ENCODE data around the gene OR4K1.
"Not testable (repeated sequence)": the region's sequence is repeated elsewhere in the genome, so short reads cannot be mapped to it uniquely, and the experiment has no call there.

The OR4K1 gene

GRCh38 chr14:19930617-19931016 is at the start of gene OR4K1:
Gene OR4K1 (plus strand): TSS chr14:19930917. CDS start chr14:19935667, 4,750 bp downstream.
- H3K4me3 ChIP-seq (ENCODE audit: low read length): no peak within 1 kb of the TSS
- TF ChIP-seq ZNF274 (IDR thresholded peaks at IDR 0.05; ENCODE audit: low read depth, low read length): no peak

- no peak overlapping the region for H3K4me3 ChIP-seq (ENCODE audit: low read length)
- no peak for TF ChIP-seq ZNF274 (IDR thresholded peaks at IDR 0.05; ENCODE audit: low read depth, low read length)
Measured at GRCh38 chr14:19895282-19895681, 35.4 kb upstream of the OR4K1 start.

- TF ChIP-seq ZNF274 (IDR thresholded peaks at IDR 0.05; ENCODE audit: low read depth, low read length): no peak
- H3K4me3 ChIP-seq (ENCODE audit: low read length): no peak overlapping the region
Measured at GRCh38 chr14:19900999-19901398, 29.7 kb upstream of the OR4K1 start.

- no peak overlapping the region for H3K4me3 ChIP-seq (ENCODE audit: low read length)
- no peak for TF ChIP-seq ZNF274 (IDR thresholded peaks at IDR 0.05; ENCODE audit: low read depth, low read length)
Measured at GRCh38 chr14:19902409-19902808, 28.3 kb upstream of the OR4K1 start.

- TF ChIP-seq ZNF274 (IDR thresholded peaks at IDR 0.05; ENCODE audit: low read depth, low read length): no peak
- no peak overlapping the region for H3K4me3 ChIP-seq (ENCODE audit: low read length)
Measured at GRCh38 chr14:19906665-19907064, 24.1 kb upstream of the OR4K1 start.

GRCh38 chr14:19911114-19911513 is 19.6 kb upstream of the OR4K1 start:
- H3K4me3 ChIP-seq (ENCODE audit: low read length): no peak overlapping the region
- TF ChIP-seq ZNF274 (IDR thresholded peaks at IDR 0.05; ENCODE audit: low read depth, low read length): no peak

- H3K4me3 ChIP-seq (ENCODE audit: low read length): no peak overlapping the region
- no peak for TF ChIP-seq ZNF274 (IDR thresholded peaks at IDR 0.05; ENCODE audit: low read depth, low read length)
Measured at GRCh38 chr14:19917243-19917642, 13.5 kb upstream of the OR4K1 start.

GRCh38 chr14:19917955-19918518 is 12.7 kb upstream of the OR4K1 start:
- no peak for TF ChIP-seq ZNF274 (IDR thresholded peaks at IDR 0.05; ENCODE audit: low read depth, low read length)
- no peak overlapping the region for H3K4me3 ChIP-seq (ENCODE audit: low read length)

GRCh38 chr14:19918553-19919264 is 12.0 kb upstream of the OR4K1 start:
- no peak for TF ChIP-seq ZNF274 (IDR thresholded peaks at IDR 0.05; ENCODE audit: low read depth, low read length)

GRCh38 chr14:19920021-19920657 is 10.6 kb upstream of the OR4K1 start, which contains the start of gene OR4K5:
Gene OR4K5 (plus strand): TSS chr14:19920607. CDS start chr14:19920607, 0 bp downstream.
- TF ChIP-seq ZNF274 (IDR thresholded peaks at IDR 0.05; ENCODE audit: low read depth, low read length): no peak
- H3K4me3 ChIP-seq (ENCODE audit: low read length): no peak within 1 kb of the TSS

More at GRCh38 chr14:19918553-19919264, 12.0 kb upstream of the OR4K1 start:
- H3K4me3 ChIP-seq (ENCODE audit: low read length): no peak overlapping the region

GRCh38 chr14:19941668-19942067 is 11.0 kb downstream of the OR4K1 start:
- H3K4me3 ChIP-seq (ENCODE audit: low read length): no peak overlapping the region
- no peak for TF ChIP-seq ZNF274 (IDR thresholded peaks at IDR 0.05; ENCODE audit: low read depth, low read length)

GRCh38 chr14:19947413-19948090 is 16.8 kb downstream of the OR4K1 start:
- TF ChIP-seq ZNF274 (IDR thresholded peaks at IDR 0.05; ENCODE audit: low read depth, low read length): no peak
- no peak overlapping the region for H3K4me3 ChIP-seq (ENCODE audit: low read length)

- no peak for TF ChIP-seq ZNF274 (IDR thresholded peaks at IDR 0.05; ENCODE audit: low read depth, low read length)
- H3K4me3 ChIP-seq (ENCODE audit: low read length): no peak overlapping the region
Measured at GRCh38 chr14:19949218-19949617, 18.5 kb downstream of the OR4K1 start.

GRCh38 chr14:19969735-19970134 is 39.0 kb downstream of the OR4K1 start:
- H3K4me3 ChIP-seq (ENCODE audit: low read length): not testable (repeated sequence)

Data from GM08714 (cell line).